H1 (cell line): ENCODE results near the gene DENND1A. TPM values are rescaled to one million over a fixed set of nuclear protein-coding genes. Genes with fewer than 3 reads are reported as not detected.

Experiments
- CTBP2 ChIP-seq: IDR thresholded peaks from 2 replicates; pipeline ENCODE4 v1.7.0; 2011; ENCODE audit warnings: borderline replicate concordance, mild to moderate bottlenecking, moderate library complexity, mixed read lengths, low read length; ENCODE audit not compliant: insufficient read depth, insufficient read length
- GABPA ChIP-seq: IDR thresholded peaks from 2 replicates; pipeline ENCODE4 v1.6.1; 2011; ENCODE audit warnings: mild to moderate bottlenecking, low read length, moderate library complexity, borderline replicate concordance; ENCODE audit not compliant: insufficient read depth
- HDAC2 ChIP-seq, 2 experiments: fragments of 300-600 bp in 1 of 2; sonication (generic) in 1 of 2; IDR thresholded peaks; 2 replicates each; pipeline ENCODE4 v1.6.1; 2011 to 2012; ENCODE audit warnings: low read depth in 2 of 2, low read length in 2 of 2, mild to moderate bottlenecking in 2 of 2, moderate library complexity in 2 of 2, borderline replicate concordance in 1 of 2, inconsistent platforms in 1 of 2
- KDM5A ChIP-seq: fragments of 200-600 bp; IDR thresholded peaks from 2 replicates; pipeline ENCODE4 v1.7.1; 2012; ENCODE audit warnings: mild to moderate bottlenecking, low read length, inconsistent platforms, mixed read lengths
- POLR2A ChIP-seq, 2 experiments: IDR thresholded peaks; 1 replicate in 1 of 2; 2 replicates in 1 of 2; pipeline ENCODE4 v1.6.1; 2011; ENCODE audit warnings: low read depth in 2 of 2, low read length in 2 of 2, mild to moderate bottlenecking in 2 of 2; ENCODE audit errors: control extremely low read depth in 1 of 2
- SAP30 ChIP-seq: fragments of 300-600 bp; sonication (generic); IDR thresholded peaks from 2 replicates; pipeline ENCODE4 v1.7.1; 2012; ENCODE audit warnings: low read length, moderate library complexity, mild to moderate bottlenecking, inconsistent platforms; ENCODE audit not compliant: insufficient read depth, insufficient replicate concordance
- polyA plus RNA-seq, 7 experiments: library from polyadenylated mRNA; depleted of rRNA in 3 of 7; stranded (reverse) in 5 of 7; unstranded in 2 of 7; fragments of >200 nt in 5 of 7; fragments of 200-250 nt in 2 of 7; gene quantifications; 1 replicate in 5 of 7; 2 replicates in 1 of 7; 4 replicates in 1 of 7; pipeline versions ENCODE4 v1.2.1 to v1.2.3, GENCODE V29; 2011 to 2013; ENCODE audit warnings: missing spikeins in 2 of 7, mixed read lengths in 2 of 7
- total RNA-seq: library from RNA; stranded (reverse); fragmentation: NEBNext Ultra II Directional; extraction: Animal tissue kit (Norgen Biotek cat#: 25700); gene quantifications from 2 replicates; pipeline ENCODE4 v1.2.1, GENCODE V29; 2021

Gene DENND1A
- total and polyA plus RNA-seq, 2 of the 8 experiments (the other 6 are each of a cell fraction or from before 2014, with no cell fraction given), result 24.1 to 26.4 TPM

- TF ChIP-seq HDAC2 (IDR thresholded peaks at IDR 0.05; ENCODE audit: borderline replicate concordance in 1 of 2, low read depth in 2 of 2, low read length in 2 of 2), result no peak
- TF ChIP-seq KDM5A, result no peak
- no peak for TF ChIP-seq POLR2A (IDR thresholded peaks at IDR 0.05; ENCODE audit: control extremely low read depth in 1 of 2, low read depth in 2 of 2, low read length in 2 of 2)
- TF ChIP-seq SAP30, result no peak
- TF ChIP-seq CTBP2, result no peak
- TF ChIP-seq GABPA, result no peak
Measured at GRCh38 chr9:123407217-123407851, 522.6 kb downstream of the DENND1A start (continued).
